Measurements from ENCODE around the gene BARX2.

BARX2 gene

DNA sequence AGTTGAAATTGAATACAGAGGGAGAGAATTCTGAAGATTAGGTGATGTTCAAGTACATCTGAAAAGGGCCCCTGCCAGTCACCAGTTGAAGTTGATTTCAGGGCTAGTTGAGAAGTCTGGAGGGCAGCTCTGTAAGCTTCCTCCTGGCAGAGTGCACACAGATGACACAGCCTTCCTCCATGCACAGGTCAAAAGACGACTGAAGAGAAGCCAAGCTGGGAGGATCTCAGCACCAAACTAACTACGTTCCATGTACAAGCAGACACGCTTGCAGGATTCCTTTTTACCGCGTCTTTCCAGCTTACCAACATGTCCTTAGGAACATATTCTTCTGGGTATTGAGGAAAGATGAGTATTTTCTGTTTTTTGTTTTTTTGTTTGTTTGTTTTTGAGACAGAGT is 7.9 kb downstream of the BARX2 start:
- TF ChIP-seq NFIC (IDR thresholded peaks at IDR 0.05) (no peak), USF1 (IDR thresholded peaks at IDR 0.05) (no peak), EGR1 (IDR thresholded peaks at IDR 0.05) (no peak)

DNA sequence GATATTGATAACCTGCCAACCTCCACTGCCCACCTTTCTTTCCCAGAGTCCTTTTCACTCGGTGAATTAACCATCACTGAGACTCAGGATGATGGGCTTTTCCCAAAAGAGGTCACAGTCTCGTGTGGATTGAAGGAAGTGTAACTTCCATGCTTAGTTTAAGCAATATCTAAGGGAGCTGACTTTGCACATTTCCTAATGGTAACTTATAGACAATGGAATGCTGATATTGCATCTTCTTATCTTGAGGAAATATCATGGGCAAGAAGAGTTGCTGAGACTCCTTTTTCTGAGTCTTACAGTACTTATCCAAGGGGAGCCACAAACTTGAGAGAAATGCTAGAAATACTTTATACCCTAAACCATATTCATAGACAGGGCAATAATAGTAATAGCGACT is 8.8 kb downstream of the BARX2 start:
- TF ChIP-seq FOXM1 (IDR thresholded peaks at IDR 0.05; ENCODE audit: borderline replicate concordance, low read depth), result no peak
- no peak for TF ChIP-seq NFIC (IDR thresholded peaks at IDR 0.05)
- TF ChIP-seq YY1 (IDR thresholded peaks at IDR 0.05; ENCODE audit: low read depth), result no peak
- no peak for TF ChIP-seq REST (IDR thresholded peaks at IDR 0.05; ENCODE audit: low read depth)
- TF ChIP-seq CREB1 (IDR thresholded peaks at IDR 0.05; ENCODE audit: low read depth), result no peak
- TF ChIP-seq, protein P1, sequence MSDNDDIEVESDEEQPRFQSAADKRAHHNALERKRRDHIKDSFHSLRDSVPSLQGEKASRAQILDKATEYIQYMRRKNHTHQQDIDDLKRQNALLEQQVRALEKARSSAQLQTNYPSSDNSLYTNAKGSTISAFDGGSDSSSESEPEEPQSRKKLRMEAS (IDR thresholded peaks at IDR 0.05), result no peak
- no peak for TF ChIP-seq EGR1 (IDR thresholded peaks at IDR 0.05)
- TF ChIP-seq TEAD4 (IDR thresholded peaks at IDR 0.05), result no peak
- TF ChIP-seq EP300 (IDR thresholded peaks at IDR 0.05; ENCODE audit: borderline replicate concordance), result no peak
- no peak for TF ChIP-seq ZBTB7A (IDR thresholded peaks at IDR 0.05; ENCODE audit: low read depth)
- no peak for TF ChIP-seq TCF12 (IDR thresholded peaks at IDR 0.05; ENCODE audit: low read depth)
- TF ChIP-seq TAF1 (IDR thresholded peaks at IDR 0.05; ENCODE audit: low read depth), result no peak
- TF ChIP-seq USF1 (IDR thresholded peaks at IDR 0.05), result no peak
- no peak for TF ChIP-seq CEBPB (IDR thresholded peaks at IDR 0.05)
- TF ChIP-seq RAD21 (IDR thresholded peaks at IDR 0.05; ENCODE audit: low read depth), result no peak

DNA sequence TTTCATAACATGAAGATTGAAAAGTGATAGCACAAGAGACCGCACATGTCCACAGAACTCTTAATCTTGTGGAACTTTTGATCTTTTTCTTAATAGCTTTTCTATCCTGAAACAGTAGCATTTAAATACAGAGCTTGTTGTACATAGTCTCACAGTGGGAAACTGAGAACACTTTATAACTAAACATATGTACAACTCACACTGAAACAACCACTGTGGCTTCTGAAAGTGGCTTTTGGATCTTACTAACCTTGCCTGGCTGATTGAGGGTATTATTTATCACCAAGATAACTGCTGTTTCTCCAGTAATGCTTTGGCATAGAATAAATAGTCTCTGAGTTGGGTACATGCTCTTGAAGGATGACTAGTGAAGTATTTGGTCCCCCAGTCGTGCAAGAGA is 10.2 kb downstream of the BARX2 start:
- no peak for TF ChIP-seq RAD21 (IDR thresholded peaks at IDR 0.05; ENCODE audit: low read depth)
- no peak for TF ChIP-seq EGR1 (IDR thresholded peaks at IDR 0.05)
- TF ChIP-seq NFIC (IDR thresholded peaks at IDR 0.05), result no peak
- TF ChIP-seq FOXM1 (IDR thresholded peaks at IDR 0.05; ENCODE audit: borderline replicate concordance, low read depth), result no peak
- TF ChIP-seq TCF12 (IDR thresholded peaks at IDR 0.05; ENCODE audit: low read depth), result no peak
- TF ChIP-seq CREB1 (IDR thresholded peaks at IDR 0.05; ENCODE audit: low read depth), result no peak
- no peak for TF ChIP-seq CEBPB (IDR thresholded peaks at IDR 0.05)
- TF ChIP-seq REST (IDR thresholded peaks at IDR 0.05; ENCODE audit: low read depth), result no peak

DNA sequence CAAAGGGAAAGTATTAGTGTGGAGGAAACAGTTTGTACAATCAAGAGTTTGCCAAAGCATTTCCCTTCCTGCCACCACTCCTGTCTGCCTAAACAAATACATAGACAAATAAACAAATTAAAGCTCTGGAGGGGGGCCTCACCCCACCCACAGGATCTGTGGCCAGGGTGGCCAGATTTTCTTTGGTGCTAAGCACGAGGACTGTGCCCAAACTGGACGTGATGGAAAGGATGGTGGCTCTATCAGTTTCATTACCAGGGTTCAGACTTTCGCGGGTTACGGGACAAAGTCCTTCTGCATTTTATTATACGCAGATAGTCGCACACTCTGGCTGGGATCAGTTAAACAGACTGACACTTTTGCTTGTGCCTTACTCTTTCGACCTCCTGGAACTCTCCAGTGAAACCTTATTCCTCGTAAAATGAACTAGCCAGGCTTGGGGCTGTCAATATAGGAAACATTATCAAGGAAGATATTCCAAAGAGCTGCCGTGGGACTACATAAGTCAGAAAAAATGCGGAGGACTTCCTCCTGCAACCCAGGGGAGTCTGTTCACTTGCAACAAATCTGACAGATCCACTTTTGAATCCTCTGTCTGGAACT is 11.2 kb downstream of the BARX2 start:
- TF ChIP-seq RAD21 (IDR thresholded peaks at IDR 0.05; ENCODE audit: low read depth), result no peak
- TF ChIP-seq CEBPB (IDR thresholded peaks at IDR 0.05), result no peak
- no peak for TF ChIP-seq TEAD4 (IDR thresholded peaks at IDR 0.05)
- no peak for TF ChIP-seq YY1 (IDR thresholded peaks at IDR 0.05; ENCODE audit: low read depth)
- no peak for TF ChIP-seq TCF12 (IDR thresholded peaks at IDR 0.05; ENCODE audit: low read depth)
- TF ChIP-seq TAF1 (IDR thresholded peaks at IDR 0.05; ENCODE audit: low read depth), result no peak
- TF ChIP-seq ZBTB7A (IDR thresholded peaks at IDR 0.05; ENCODE audit: low read depth), result no peak
- no peak for TF ChIP-seq REST (IDR thresholded peaks at IDR 0.05; ENCODE audit: low read depth)

- TF ChIP-seq RAD21 (IDR thresholded peaks at IDR 0.05; ENCODE audit: low read depth) (no peak), EGR1 (IDR thresholded peaks at IDR 0.05) (no peak), TCF12 (IDR thresholded peaks at IDR 0.05; ENCODE audit: low read depth) (no peak), EP300 (IDR thresholded peaks at IDR 0.05; ENCODE audit: borderline replicate concordance) (no peak), YY1 (IDR thresholded peaks at IDR 0.05; ENCODE audit: low read depth) (no peak), USF1 (IDR thresholded peaks at IDR 0.05) (no peak), CREB1 (IDR thresholded peaks at IDR 0.05; ENCODE audit: low read depth) (no peak), REST (IDR thresholded peaks at IDR 0.05; ENCODE audit: low read depth) (no peak), CEBPB (IDR thresholded peaks at IDR 0.05) (no peak), FOXM1 (IDR thresholded peaks at IDR 0.05; ENCODE audit: borderline replicate concordance, low read depth) (no peak), TEAD4 (IDR thresholded peaks at IDR 0.05) (no peak), NFIC (IDR thresholded peaks at IDR 0.05) (no peak), ZBTB7A (IDR thresholded peaks at IDR 0.05; ENCODE audit: low read depth) (no peak), TAF1 (IDR thresholded peaks at IDR 0.05; ENCODE audit: low read depth) (no peak)
- TF ChIP-seq, protein P1 (IDR thresholded peaks at IDR 0.05), result no peak
These were observed 11.8 kb downstream of the BARX2 start for GRCh38 chr11:129387434-129387833.

Measured in Ishikawa (cell line).